CD4-positive, alpha-beta T cell treated with Interleukin-15 for 4 hours (primary cell): ENCODE results near the gene GPN2.

Source experiments
- DNase-seq: peaks from one replicate; pipeline ENCODE4 v3.0.0-alpha.2; 2020; ENCODE audit warnings: low spot score

The GPN2 gene

GRCh38 chr1:26831546-26832248 is 58.4 kb downstream of the GPN2 start:
- DNase-seq: no peak

DNA sequence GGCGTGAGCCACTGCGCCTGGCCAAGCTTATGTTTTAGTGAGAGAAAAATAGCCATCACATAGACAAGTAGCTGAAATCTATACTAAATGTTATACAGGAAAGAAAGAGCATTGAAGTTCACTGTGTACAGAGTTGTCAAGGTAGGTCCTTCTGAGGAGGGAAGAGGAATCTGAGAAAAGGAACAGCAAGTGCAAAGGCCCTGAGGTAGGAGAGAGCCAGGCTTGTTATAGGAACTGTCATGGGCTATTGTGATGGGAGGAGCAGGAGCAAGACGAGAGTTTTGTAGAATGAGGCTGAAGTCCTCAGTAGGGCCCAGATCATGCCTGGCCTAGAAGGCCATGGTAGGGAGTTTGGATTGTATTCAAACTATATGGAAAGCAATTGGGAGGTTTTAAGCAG is 59.0 kb downstream of the GPN2 start:
- no peak for DNase-seq

DNA sequence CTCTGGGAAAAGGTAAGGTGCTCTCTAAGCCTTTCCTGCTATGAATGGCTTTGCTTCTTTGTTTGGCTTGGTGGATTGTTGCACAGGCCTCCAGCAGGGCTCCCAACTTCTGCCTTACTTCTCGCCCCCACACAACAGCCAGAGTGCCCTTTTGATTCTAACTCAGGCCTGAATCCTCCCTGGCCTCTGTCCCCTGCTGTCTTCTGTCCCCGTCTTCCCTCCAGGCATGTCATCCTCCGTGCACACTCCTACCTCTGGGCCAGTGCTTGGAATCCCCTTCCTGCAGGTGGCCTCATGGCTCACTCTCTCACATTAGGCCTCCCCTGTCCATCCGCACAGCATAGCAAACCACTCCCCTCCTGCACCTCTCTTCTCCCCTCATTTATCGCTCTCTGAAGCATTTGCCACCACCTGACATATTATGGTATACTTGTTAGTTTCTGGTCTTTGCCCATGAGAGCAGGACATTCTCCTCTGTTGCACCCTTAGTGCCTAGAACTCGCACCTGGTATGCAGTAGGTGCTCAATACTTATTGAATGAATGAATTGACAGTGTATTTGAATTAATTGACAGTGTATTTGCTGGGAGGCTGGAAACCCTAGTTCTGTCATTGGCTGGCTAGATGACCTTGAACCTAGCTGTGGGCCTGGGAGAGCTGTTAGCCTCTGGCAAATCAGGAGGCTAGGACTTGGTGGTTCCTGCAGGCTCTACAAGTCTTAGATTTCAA is 60.7 kb downstream of the GPN2 start:
- no peak for DNase-seq

DNA sequence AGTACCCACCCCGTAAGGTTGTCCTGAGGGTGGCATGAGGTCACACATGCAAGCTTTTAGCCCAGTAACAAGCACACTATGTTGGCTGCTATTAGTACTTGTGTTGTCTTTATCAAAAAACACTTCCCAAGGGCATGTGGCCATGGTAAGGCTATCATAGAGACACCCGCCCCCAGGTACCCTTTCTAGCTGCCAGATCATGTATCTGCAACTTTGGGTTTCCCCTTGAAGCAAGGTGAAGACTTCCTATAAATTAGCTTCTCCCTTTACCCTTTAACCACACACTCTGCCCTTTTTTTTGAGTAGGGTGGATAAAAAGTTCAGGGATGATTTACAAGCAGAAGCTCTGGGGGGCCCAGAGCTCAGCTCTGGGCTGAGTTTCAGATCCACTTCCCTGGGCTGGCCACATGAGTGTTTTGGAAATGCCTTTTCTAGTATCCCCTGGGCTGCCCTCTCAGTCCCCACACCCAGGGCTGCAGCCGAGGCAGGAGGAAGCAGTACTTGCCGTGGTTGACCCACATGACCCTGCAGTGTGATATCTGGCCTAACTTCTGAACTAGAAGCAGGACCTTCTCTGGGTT is 61.6 kb downstream of the GPN2 start:
- peak; percentile 26 for DNase-seq

- no peak for DNase-seq
Measured at GRCh38 chr1:26827663-26828062, 62.4 kb downstream of the GPN2 start.

GRCh38 chr1:26827106-26827604 is 62.9 kb downstream of the GPN2 start:
- DNase-seq: no peak

DNA sequence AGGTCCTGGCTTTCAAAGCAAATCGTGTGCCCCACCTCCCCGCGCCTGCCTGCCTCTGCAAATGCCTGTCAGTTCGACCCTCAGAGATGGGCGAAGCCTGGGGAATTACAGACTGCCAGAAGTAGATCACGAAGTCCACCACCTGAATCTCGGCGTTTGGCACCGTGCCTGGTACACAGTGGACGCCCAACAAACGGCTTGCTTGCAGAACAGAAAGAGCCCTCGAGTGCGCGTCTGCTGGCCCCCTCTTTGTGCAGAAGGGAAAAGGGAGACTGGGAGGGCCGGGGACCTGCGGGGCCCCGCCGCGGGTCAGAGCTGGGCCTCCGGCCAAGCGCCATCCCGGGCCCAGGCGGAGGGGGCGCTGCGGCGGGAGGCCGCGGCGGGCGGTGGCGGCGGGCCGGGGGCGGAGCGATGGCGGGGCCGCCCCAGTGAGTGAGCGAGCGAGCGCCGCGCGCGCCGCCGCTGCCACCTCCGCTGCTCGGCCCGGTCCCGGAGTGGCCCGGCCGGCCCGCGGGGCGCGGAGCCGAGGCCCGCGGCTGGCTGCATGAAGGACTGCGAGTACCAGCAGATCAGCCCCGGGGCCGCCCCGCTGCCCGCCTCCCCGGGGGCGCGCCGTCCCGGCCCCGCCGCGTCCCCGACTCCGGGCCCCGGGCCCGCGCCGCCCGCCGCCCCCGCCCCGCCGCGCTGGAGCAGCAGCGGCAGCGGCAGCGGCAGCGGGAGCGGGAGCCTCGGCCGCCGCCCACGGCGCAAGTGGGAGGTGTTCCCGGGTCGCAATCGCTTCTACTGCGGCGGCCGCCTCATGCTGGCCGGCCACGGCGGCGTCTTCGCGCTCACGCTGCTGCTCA is 63.6 kb downstream of the GPN2 start, which contains the start of gene ZDHHC18:
TSS of gene ZDHHC18 (plus strand) at position 428 of the 845 bp plus-strand sequence. CDS start at position 545, 117 bp downstream.
- peak; percentile 66 for DNase-seq
